GM19035 (cell line): Measurements from ENCODE around the gene PCDHA10.
"Not testable (repeated sequence)": the region's sequence is repeated elsewhere in the genome, so short reads cannot be mapped to it uniquely, and the experiment has no call there.

Experiments
- ATAC-seq: cut with Tn5 transposase; IDR thresholded peaks from one replicate; pipeline ENCODE4 v1.9.1; 2021; ENCODE audit not compliant: unreplicated experiment

The PCDHA10 gene

GRCh38 chr5:140840978-140841962 lies 14.4 kb upstream of the PCDHA10 start, which contains the start of gene PCDHA8:
TSS of gene PCDHA8 (plus strand) at chr5:140841187. CDS start at chr5:140841322, 135 bp downstream.
- no peak for ATAC-seq

DNA sequence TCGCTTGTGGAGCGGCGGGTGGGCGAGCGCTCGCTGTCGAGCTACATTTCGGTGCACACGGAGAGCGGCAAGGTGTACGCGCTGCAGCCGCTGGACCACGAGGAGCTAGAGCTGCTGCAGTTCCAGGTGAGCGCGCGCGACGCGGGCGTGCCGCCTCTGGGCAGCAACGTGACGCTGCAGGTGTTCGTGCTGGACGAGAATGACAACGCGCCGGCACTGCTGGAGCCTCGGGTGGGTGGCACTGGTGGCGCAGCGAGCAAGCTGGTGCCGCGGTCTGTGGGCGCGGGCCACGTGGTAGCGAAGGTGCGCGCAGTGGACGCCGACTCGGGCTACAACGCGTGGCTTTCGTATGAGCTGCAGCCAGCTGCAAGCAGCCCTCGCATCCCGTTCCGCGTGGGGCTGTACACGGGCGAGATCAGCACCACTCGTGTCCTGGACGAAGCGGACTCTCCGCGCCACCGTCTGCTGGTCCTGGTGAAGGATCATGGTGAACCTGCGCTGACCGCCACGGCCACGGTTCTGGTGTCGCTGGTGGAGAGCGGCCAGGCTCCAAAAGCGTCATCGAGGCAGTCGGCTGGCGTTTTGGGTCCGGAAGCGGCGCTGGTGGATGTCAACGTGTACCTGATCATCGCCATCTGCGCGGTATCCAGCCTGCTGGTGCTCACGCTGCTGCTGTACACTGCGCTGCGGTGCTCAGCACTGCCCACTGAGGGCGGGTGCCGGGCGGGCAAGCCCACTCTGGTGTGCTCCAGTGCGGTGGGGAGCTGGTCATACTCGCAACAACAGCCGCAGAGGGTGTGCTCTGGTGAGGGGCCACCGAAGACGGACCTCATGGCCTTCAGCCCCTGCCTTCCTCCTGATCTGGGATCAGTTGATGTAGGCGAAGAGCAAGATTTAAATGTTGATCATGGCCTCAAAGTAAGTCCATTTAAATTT lies 12.6 kb upstream of the PCDHA10 start:
- ATAC-seq, result no peak

- not testable (repeated sequence) for ATAC-seq
These were observed 7.3 kb upstream of the PCDHA10 start, which contains the start of gene PCDHA9 for GRCh38 chr5:140848139-140849102. TSS of gene PCDHA9 (plus strand) at chr5:140848382. CDS start at chr5:140848496, 114 bp downstream.

DNA sequence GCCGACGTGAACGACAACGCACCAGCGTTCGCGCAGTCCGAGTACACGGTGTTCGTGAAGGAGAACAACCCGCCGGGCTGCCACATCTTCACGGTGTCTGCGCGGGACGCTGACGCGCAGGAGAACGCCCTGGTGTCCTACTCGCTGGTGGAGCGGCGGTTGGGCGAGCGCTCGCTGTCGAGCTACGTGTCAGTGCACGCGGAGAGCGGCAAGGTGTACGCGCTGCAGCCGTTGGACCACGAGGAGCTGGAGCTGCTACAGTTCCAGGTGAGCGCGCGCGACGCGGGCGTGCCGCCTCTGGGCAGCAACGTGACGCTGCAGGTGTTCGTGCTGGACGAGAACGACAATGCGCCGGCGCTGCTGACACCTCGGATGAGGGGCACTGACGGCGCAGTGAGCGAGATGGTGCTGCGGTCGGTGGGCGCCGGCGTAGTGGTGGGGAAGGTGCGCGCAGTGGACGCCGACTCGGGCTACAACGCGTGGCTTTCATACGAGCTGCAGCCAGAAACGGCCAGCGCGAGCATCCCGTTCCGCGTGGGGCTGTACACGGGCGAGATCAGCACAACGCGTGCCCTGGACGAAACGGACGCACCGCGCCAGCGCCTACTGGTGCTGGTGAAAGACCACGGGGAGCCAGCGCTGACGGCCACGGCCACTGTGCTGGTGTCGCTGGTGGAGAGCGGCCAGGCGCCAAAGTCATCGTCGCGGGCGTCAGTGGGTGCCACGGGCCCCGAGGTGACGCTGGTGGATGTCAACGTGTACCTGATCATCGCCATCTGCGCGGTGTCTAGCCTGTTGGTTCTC lies 5.7 kb upstream of the PCDHA10 start:
- ATAC-seq, result not testable (repeated sequence)

DNA sequence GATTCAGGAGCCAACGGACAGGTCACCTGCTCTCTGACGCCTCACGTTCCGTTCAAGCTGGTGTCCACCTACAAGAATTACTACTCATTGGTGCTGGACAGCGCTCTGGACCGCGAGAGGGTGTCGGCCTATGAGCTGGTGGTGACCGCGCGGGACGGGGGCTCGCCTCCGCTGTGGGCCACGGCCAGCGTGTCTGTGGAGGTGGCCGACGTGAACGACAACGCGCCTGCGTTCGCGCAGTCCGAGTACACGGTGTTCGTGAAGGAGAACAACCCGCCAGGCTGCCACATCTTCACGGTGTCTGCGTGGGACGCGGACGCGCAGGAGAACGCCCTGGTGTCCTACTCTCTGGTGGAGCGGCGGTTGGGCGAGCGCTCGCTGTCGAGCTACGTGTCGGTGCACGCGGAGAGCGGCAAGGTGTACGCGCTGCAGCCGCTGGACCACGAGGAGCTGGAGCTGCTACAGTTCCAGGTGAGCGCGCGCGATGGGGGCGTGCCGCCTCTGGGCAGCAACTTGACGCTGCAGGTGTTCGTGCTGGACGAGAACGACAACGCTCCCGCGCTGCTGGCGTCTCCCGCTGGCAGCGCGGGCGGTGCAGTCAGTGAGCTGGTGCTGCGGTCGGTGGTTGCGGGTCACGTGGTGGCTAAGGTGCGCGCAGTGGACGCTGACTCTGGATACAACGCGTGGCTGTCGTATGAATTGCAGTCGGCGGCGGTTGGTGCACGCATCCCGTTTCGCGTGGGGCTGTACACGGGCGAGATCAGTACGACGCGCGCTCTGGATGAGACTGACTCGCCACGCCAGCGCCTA lies 1.7 kb downstream of the PCDHA10 start:
- no peak for ATAC-seq

- no peak for ATAC-seq
These were observed 2.2 kb downstream of the PCDHA10 start for GRCh38 chr5:140857987-140858240.

DNA sequence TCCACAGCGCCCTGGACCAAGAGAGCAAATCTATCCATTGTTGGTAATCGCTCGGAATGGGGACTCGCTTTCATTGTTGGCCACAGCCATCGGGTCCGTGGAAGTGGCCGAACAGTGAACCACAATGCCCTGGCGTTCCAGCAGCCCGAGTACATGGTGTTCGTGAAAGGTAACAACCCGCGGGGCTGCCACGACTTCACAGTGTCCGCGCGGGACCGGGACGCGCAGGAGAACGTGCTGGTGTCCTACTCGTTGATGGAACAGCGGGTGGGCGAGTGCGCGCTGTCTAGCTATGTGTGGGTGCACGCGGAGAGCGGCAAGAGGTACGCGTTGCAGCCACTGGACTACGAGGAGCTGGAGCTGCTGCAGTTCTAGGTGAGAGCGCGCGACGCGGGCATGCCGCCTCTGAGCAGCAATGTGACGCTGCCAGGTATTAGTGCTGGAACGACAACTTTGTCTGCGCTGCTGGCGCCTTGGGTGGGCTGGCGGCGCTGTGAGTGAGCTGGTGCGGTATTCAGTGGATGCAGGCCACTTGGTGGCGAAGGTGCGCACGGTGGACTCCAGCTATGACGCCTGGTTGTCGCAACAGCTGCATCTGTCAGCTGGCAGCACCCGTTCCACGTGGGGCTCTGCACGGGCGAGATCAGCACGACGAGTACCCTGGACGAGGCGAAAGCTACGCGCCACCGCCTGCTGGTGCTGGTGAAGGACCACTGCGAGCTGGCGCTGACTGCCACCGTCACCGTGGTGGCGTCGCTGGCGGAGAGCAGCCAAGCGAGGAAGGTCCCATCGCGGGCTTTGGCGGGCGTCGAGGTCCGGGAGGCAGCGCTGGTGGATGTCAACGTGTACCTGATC lies 7.0 kb downstream of the PCDHA10 start:
- no peak for ATAC-seq

GRCh38 chr5:140868721-140869554 lies 13.2 kb downstream of the PCDHA10 start, which contains the start of gene PCDHA11:
TSS of gene PCDHA11 (plus strand) at chr5:140868957. CDS start at chr5:140869104, 147 bp downstream.
- no peak for ATAC-seq

DNA sequence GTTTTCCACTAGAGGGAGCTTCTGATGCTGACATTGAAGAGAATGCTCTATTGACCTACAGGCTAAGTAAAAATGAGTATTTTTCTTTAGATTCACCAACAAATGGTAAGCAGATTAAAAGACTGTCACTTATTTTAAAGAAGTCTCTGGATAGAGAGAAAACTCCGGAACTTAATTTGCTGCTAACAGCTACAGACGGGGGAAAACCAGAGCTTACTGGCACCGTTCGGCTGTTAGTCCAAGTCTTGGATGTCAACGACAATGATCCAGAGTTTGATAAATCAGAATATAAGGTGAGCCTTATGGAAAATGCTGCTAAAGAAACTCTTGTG lies 13.8 kb downstream of the PCDHA10 start:
- ATAC-seq, result no peak

DNA sequence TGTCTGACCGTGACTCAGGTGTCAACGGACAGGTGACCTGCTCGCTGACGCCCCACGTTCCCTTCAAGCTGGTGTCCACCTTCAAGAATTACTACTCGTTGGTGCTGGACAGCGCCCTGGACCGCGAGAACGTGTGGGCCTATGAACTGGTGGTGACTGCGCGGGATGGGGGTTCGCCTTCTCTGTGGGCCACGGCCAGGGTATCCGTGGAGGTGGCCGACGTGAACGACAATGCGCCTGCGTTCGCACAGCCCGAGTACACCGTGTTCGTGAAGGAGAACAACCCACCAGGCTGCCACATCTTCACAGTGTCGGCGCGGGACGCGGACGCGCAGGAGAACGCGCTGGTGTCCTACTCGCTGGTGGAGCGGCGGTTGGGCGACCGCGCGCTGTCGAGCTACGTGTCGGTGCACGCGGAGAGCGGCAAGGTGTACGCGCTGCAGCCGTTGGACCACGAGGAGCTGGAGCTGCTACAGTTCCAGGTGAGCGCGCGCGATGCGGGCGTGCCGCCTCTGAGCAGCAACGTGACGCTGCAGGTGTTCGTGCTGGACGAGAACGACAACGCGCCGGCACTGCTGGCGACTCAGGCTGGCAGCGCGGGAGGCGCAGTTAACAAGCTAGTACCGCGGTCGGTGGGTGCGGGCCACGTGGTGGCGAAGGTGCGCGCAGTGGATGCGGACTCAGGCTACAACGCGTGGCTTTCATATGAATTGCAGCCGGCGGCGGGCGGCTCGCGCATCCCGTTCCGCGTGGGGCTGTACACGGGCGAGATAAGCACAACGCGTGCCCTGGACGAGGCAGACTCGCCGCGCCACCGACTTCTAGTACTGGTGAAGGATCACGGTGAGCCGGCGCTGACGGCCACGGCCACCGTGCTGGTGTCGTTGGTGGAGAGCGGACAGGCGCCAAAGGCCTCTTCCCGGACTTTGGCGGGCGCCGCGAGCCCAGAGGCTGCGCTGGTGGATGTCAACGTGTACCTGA lies 14.8 kb downstream of the PCDHA10 start:
- no peak for ATAC-seq

DNA sequence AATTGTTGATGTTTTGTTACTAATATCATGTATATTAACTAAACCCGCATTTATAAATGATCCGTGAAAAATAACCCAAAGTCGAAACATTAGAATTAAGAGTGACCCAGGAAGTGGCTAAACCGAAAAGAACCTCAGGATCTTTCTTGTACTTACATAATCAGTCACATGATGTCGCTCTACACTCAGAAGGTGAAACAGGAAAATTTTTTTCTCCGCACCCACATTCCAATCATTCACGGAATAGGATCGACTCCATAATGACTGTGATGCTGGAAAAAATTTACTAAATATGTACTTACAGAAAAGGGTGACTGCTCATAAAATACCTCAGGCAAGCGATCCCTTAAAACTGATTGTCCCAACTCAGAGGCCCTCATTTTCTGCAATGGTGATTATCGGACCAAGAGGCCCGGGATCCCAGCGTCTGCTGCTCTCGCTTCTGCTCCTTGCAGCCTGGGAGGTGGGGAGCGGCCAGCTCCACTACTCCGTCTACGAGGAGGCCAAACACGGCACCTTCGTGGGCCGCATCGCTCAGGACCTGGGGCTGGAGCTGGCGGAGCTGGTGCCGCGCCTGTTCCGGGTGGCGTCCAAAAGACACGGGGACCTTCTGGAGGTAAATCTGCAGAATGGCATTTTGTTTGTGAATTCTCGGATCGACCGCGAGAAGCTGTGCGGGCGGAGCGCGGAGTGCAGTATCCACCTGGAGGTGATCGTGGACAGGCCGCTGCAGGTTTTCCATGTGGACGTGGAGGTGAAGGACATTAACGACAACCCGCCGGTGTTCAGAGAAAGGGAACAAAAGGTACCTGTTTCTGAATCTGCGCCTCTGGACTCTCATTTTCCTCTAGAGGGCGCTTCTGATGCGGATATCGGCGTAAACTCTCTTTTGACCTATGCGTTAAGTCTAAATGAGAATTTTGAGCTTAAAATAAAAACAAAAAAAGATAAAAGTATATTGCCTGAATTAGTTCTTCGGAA lies 19.7 kb downstream of the PCDHA10 start, which contains the start of gene PCDHA12:
Gene PCDHA12, plus strand, starts transcription at position 224 of the 981 bp plus-strand sequence. Its CDS starts 165 bp downstream, at position 389.
- ATAC-seq, result no peak

GRCh38 chr5:140876541-140877261 lies 21.0 kb downstream of the PCDHA10 start:
- not testable (repeated sequence) for ATAC-seq

DNA sequence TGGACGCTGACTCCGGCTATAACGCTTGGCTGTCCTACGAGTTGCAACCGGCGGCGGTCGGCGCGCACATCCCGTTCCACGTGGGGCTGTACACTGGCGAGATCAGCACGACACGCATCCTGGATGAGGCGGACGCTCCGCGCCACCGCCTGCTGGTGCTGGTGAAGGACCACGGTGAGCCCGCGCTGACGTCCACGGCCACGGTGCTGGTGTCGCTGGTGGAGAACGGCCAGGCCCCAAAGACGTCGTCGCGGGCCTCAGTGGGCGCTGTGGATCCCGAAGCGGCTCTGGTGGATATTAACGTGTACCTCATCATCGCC lies 21.5 kb downstream of the PCDHA10 start:
- ATAC-seq, result no peak
